Measurements from ENCODE around the gene INPP4A.

The INPP4A gene

DNA sequence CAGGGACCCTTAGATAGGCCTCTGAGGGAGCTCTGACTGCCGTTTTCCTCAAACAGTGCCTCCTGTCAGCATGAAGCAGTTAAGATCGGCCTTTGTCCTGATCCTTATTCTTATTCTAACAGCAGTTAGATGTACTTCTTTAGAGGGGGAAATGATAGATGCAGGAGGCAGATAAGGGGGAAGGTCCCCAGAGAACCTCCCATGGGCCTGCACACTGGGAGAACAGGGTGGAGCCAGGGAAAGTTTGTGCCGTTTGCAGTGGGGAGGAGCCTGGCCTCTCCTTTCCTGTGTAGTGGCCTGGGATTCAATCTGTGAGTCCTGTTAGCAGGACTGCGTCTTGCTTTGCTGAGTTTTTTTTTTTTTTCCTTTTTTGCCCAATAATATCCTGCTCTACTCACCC, 7.9 kb upstream of the INPP4A start:
- in situ Hi-C loops (cut with MboI; ENCODE audit: low sequenced_read_pairs, unreplicated experiment), result no loop called here
- TF ChIP-seq CTCF (IDR thresholded peaks at IDR 0.05; ENCODE audit: borderline replicate concordance, control extremely low read depth, extremely low read depth, insufficient read depth, missing control alignments), result no peak
- DNase-seq (ENCODE audit: low spot score), result no peak

DNA sequence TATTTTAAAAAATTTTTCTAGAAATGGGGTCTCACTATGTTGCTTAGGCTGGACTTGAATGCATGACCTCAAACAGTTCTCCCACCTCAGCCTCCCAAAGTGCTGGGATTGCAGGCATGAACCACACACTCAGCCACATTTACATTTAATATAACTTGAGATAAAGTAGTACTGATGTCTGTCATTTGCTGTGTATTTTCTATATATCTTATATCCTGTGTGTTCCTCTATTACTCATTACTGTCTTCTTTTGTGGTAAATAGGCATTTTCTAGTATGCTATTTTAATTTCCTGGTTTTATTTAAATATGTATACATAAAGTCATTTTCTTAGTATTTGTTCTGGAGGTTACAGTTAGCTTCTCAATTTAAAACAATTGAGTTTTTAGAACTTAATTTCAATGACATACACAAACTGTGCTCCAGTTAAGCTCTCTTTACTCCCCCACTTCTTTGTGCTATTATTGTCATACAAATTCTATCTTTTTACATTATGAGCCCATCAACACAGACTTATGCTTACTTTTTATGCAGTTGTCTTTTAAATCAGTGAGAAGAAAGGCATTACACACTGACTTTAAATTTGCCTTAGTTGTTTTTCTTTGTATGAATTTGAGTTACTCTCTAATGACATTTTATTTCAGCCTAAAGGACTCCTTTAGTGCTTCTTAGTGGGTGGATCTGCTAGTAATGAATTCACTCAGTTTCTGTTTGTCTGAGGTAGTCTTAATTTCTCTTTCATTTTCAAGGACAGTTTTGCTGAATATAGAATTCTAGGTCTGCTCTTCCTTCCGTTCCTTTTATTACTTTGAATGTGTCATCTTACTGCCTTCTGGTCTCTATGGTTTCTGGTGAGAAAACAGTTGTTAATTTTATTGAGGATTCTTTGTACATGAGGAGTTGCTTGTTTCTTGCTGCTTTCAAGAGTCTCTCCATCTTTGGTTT, 6.2 kb upstream of the INPP4A start:
- DNase-seq (ENCODE audit: low spot score), result peak; percentile 69
- TF ChIP-seq CTCF (IDR thresholded peaks at IDR 0.05; ENCODE audit: borderline replicate concordance, control extremely low read depth, extremely low read depth, insufficient read depth, missing control alignments), result no peak
- in situ Hi-C loops (cut with MboI; ENCODE audit: low sequenced_read_pairs, unreplicated experiment), result no loop called here

DNA sequence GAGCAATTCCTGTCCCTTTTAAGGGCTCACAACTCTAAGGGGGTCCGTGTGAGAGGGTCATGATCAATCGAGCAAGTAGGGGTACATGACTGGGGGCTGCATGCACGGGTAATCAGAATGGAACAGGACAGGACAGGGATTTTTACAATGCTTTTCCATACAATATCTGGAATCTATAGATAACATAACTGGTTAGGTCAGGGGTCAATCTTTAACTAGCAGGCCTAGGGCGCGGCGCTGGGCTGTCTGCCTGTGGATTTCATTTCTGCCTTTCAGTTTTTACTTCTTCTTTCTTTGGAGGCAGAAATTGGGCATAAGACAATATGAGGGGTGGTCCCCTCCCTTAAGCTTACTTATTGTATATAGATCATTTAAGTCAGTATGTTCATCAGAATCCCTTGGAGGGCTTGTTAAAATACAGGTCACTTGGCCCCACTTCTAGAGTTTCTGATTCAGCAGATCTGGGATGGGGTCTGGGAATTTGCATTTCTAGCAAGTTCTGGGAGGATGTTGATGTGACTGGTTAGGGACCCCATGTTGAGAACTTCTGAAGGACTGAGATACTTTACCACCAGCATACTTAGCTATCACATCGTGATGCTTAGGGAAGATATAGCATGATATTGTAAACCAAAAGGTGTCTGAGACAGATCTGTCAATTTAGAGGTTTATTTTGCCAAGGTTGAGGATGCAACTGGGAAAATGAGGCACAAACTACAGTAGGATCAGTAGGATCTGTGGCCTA, 2.8 kb upstream of the INPP4A start:
- no peak for TF ChIP-seq CTCF (IDR thresholded peaks at IDR 0.05; ENCODE audit: borderline replicate concordance, control extremely low read depth, extremely low read depth, insufficient read depth, missing control alignments)
- in situ Hi-C loops (cut with MboI; ENCODE audit: low sequenced_read_pairs, unreplicated experiment), result no loop called here
- no peak for DNase-seq (ENCODE audit: low spot score)

DNA sequence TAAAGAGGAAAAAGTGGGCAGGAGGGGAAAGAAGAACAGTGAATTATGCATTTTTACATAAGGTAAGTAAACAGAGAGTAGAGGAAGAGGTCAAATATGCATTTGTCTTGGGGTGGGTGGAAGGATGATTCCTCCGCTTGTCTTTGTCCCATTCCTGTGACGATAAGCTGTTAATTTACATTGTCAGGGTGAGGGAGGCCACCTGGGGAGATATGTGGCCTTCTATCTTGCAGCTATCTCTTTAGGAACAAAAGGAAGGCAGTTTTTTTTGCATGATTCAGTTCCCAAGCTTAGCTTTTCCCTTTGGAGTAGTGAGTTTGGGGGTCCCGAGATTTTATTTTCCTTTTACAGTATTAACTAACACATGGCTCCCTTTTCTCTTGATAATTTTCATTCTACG, 2.2 kb upstream of the INPP4A start:
- in situ Hi-C loops (cut with MboI; ENCODE audit: low sequenced_read_pairs, unreplicated experiment), result no loop called here
- TF ChIP-seq CTCF (IDR thresholded peaks at IDR 0.05; ENCODE audit: borderline replicate concordance, control extremely low read depth, extremely low read depth, insufficient read depth, missing control alignments), result no peak

GRCh38 chr2:98445177-98445682, 572 bp downstream of the INPP4A start:
- in situ Hi-C loops (cut with MboI; ENCODE audit: low sequenced_read_pairs, unreplicated experiment), result no loop called here
- peak; percentile 42 for DNase-seq (ENCODE audit: low spot score)
- TF ChIP-seq CTCF (IDR thresholded peaks at IDR 0.05; ENCODE audit: borderline replicate concordance, control extremely low read depth, extremely low read depth, insufficient read depth, missing control alignments), result no peak

More for the DNA sequence above, 2.2 kb upstream of the INPP4A start:
- no peak for DNase-seq (ENCODE audit: low spot score)

- in situ Hi-C loops (cut with MboI; ENCODE audit: low sequenced_read_pairs, unreplicated experiment), result no loop called here
- no peak for TF ChIP-seq CTCF (IDR thresholded peaks at IDR 0.05; ENCODE audit: borderline replicate concordance, control extremely low read depth, extremely low read depth, insufficient read depth, missing control alignments)
- DNase-seq (ENCODE audit: low spot score), result no peak
These were observed 1.3 kb downstream of the INPP4A start for GRCh38 chr2:98445683-98446581.
